Keratinocyte (primary cell): ENCODE measurements around the gene ADGRV1. TPM values are rescaled to one million over a fixed set of nuclear protein-coding genes. Genes with fewer than 3 reads are reported as not detected.

ENCODE experiments used
- DNase-seq: peaks from one replicate; pipeline ENCODE4 v3.0.0-alpha.2; 2011; ENCODE audit warnings: low read depth, missing footprints, low spot score
- FAIRE-seq: peaks from 2 replicates; lab custom pipeline; 2011; peaks lifted over from hg19 to GRCh38; lab: Jason Lieb, UNC
- H2AFZ ChIP-seq: 2 replicates; pipeline ENCODE4 v1.6.0; 2012; ENCODE audit warnings: low read length, control low read depth, inconsistent platforms; ENCODE audit not compliant: control insufficient read depth
- H3K27ac ChIP-seq: 2 replicates; pipeline ENCODE4 v1.5.1; 2011; ENCODE audit warnings: low read length; ENCODE audit not compliant: control insufficient read depth, insufficient read depth
- H3K27me3 ChIP-seq: 3 replicates; pipeline ENCODE4 v1.6.0; 2011; ENCODE audit warnings: low read length; ENCODE audit not compliant: control insufficient read depth, insufficient read depth; ENCODE audit errors: extremely low read depth
- H3K36me3 ChIP-seq, 2 experiments: 2 replicates in 1 of 2; 3 replicates in 1 of 2; pipeline ENCODE4 v1.5.1; 2011; ENCODE audit warnings: low read length in 2 of 2, mild to moderate bottlenecking in 1 of 2; ENCODE audit not compliant: control insufficient read depth in 2 of 2, insufficient read depth in 2 of 2; ENCODE audit errors: extremely low read depth in 1 of 2
- H3K4me1 ChIP-seq: 3 replicates; pipeline ENCODE4 v1.5.1; 2011; ENCODE audit warnings: low read length; ENCODE audit not compliant: control insufficient read depth, insufficient read depth; ENCODE audit errors: extremely low read depth
- H3K4me2 ChIP-seq: 3 replicates; pipeline ENCODE4 v1.6.0; 2011; ENCODE audit warnings: low read depth, low read length; ENCODE audit not compliant: control insufficient read depth, insufficient read depth; ENCODE audit errors: extremely low read depth
- H3K4me3 ChIP-seq, 3 experiments: fragments of 200-600 bp in 1 of 3; sonication (generic) in 1 of 3; 2 replicates in 2 of 3; 3 replicates in 1 of 3; pipeline ENCODE4 v1.5.1; 2011 to 2016; ENCODE audit warnings: low read length in 3 of 3, mild to moderate bottlenecking in 3 of 3, control low read depth in 2 of 3, inconsistent platforms in 1 of 3, low read depth in 1 of 3, mixed read lengths in 1 of 3, mixed run types in 1 of 3, moderate library complexity in 1 of 3; ENCODE audit not compliant: control insufficient read depth in 2 of 3, insufficient read depth in 2 of 3; ENCODE audit errors: extremely low read depth in 1 of 3
- H3K79me2 ChIP-seq: 2 replicates; pipeline ENCODE4 v1.6.0; 2012; ENCODE audit warnings: low read length; ENCODE audit not compliant: control insufficient read depth, insufficient read depth
- H3K9ac ChIP-seq: 3 replicates; pipeline ENCODE4 v1.6.0; 2011; ENCODE audit warnings: low read length; ENCODE audit not compliant: control insufficient read depth, insufficient read depth; ENCODE audit errors: extremely low read depth
- H3K9me1 ChIP-seq: 3 replicates; pipeline ENCODE4 v1.6.0; 2011; ENCODE audit warnings: low read length; ENCODE audit not compliant: control insufficient read depth, insufficient read depth; ENCODE audit errors: extremely low read depth
- H3K9me3 ChIP-seq: 2 replicates; pipeline ENCODE4 v1.5.1; 2012; ENCODE audit warnings: low read depth, low read length; ENCODE audit not compliant: control insufficient read depth
- H4K20me1 ChIP-seq: 3 replicates; pipeline ENCODE4 v1.6.0; 2011; ENCODE audit warnings: low read length; ENCODE audit not compliant: control insufficient read depth, insufficient read depth; ENCODE audit errors: extremely low read depth
- CTCF ChIP-seq, 3 experiments: IDR thresholded peaks in 1 of 3; conservative IDR thresholded peaks in 1 of 3; optimal IDR thresholded peaks in 1 of 3; 2 replicates in 2 of 3; 3 replicates in 1 of 3; pipeline versions ENCODE3 to v1.5.1; 2011; ENCODE audit warnings: low read length in 3 of 3, mild to moderate bottlenecking in 3 of 3, moderate library complexity in 2 of 3, control low read depth in 1 of 3, inconsistent platforms in 1 of 3; ENCODE audit not compliant: insufficient read depth in 2 of 3; ENCODE audit errors: extremely low read depth in 1 of 3
- EZH2 ChIP-seq: IDR thresholded peaks from one replicate; pipeline ENCODE4 v1.6.1; 2012; ENCODE audit warnings: inconsistent platforms, mild to moderate bottlenecking, low read length, moderate library complexity
- dilution Hi-C: fragments of 300-500 bp; cut with MboI; formaldehyde crosslinking; loops from one replicate; pipeline ENCODE4 v1.7.0; 2020; ENCODE audit warnings: low sequenced_read_pairs; ENCODE audit not compliant: extremely low pct_ligation_motif_present
- polyA plus RNA-seq, 5 experiments: library from polyadenylated mRNA; depleted of rRNA in 3 of 5; stranded (reverse) in 3 of 5; stranded (forward) in 1 of 5; unstranded in 1 of 5; fragments of >200 nt; gene quantifications; 1 replicate in 1 of 5; 2 replicates in 3 of 5; 3 replicates in 1 of 5; pipeline versions ENCODE4 v1.2.1 to v1.2.3, GENCODE V29; 2011 to 2012; ENCODE audit warnings: missing spikeins in 2 of 5, low read depth in 1 of 5, low replicate concordance in 1 of 5

The ADGRV1 gene
- polyA plus RNA-seq, 1 donor (not counting 4 experiments of a cell fraction or from before 2014, with no cell fraction given), result 0.05 TPM

DNA sequence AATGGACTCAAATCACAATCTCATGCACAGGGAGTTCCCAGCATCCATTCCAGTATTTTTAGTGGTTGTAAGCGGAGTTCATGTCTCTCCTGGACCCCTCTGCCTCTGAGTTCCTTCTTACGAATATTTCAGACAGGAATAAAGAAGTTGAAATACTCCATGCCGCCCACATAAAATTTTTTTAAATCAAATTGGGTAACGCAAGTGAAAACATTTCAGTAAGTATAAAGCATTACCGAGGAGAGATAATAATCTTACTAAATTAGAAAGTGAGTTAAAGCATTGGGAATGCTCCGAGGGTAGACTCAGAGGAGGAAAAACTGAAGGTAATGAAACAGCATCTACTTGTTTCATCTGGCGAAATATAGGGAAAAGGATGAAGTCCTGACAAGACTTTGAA lies 506.9 kb downstream of the ADGRV1 start:
- Histone ChIP-seq H3K4me2 (no peak overlapping the region), H2AFZ (no peak overlapping the region), H3K27me3 (no peaks in the 10 kb centered on the region), H3K9ac (no peak overlapping the region), H3K9me1 (no peaks in the 10 kb centered on the region), H3K27ac (no peak overlapping the region), H4K20me1 (no peaks in the 10 kb centered on the region), H3K36me3 (no peaks in the 10 kb centered on the region), H3K4me3 (no peak overlapping the region), H3K4me1 (no peaks in the 10 kb centered on the region), H3K79me2 (no peaks in the 10 kb centered on the region), H3K9me3 (no peaks in the 10 kb centered on the region)
- DNase-seq (no peak), FAIRE-seq (no peak)
- TF ChIP-seq CTCF (optimal IDR thresholded peaks at IDR 0.05 in 1 of 3, IDR thresholded peaks at IDR 0.05 in 1 of 3, conservative IDR thresholded peaks at IDR 0.05 in 1 of 3; ENCODE audit: extremely low read depth in 1 of 3, insufficient read depth in 2 of 3, low read length in 3 of 3) (no peak), EZH2 (no peak)
- dilution Hi-C loops, result no loop called here

DNA sequence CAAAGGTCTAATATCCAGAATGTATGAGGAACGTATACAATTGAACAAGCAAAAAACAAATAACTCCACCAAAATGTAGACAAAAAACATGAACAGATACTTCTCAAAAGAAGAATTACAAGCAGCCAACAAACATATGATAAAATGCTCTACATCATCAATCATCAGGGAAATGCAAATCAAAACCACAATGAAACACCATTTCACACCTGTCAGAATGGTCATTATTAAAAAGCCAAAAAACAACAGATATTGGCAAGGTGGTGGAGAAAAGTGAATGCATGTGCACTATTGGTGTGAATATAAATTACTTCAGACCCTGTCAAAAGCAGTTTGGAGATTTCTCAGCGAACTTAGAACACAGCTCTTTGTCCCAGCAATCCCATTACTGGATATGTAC lies 510.8 kb downstream of the ADGRV1 start:
- H3K27me3 ChIP-seq, result no peaks in the 10 kb centered on the region
- dilution Hi-C loops, result no loop called here
- H3K9me3 ChIP-seq, result no peaks in the 10 kb centered on the region
- no peak overlapping the region for H2AFZ ChIP-seq
- no peak overlapping the region for H3K9ac ChIP-seq
- H3K36me3 ChIP-seq, result no peaks in the 10 kb centered on the region
- DNase-seq (no peak), FAIRE-seq (no peak)
- H4K20me1 ChIP-seq, result no peaks in the 10 kb centered on the region
- H3K79me2 ChIP-seq, result no peaks in the 10 kb centered on the region
- no peak overlapping the region for H3K4me2 ChIP-seq
- TF ChIP-seq EZH2 (no peak), CTCF (optimal IDR thresholded peaks at IDR 0.05 in 1 of 3, IDR thresholded peaks at IDR 0.05 in 1 of 3, conservative IDR thresholded peaks at IDR 0.05 in 1 of 3; ENCODE audit: extremely low read depth in 1 of 3, insufficient read depth in 2 of 3, low read length in 3 of 3) (no peak)
- H3K9me1 ChIP-seq, result no peaks in the 10 kb centered on the region
- no peak overlapping the region for H3K27ac ChIP-seq
- H3K4me1 ChIP-seq, result peaks cover 3% of the 10 kb centered on the region
- H3K4me3 ChIP-seq, result no peak overlapping the region
